GM21528 (cell line): Measurements from ENCODE around the gene MEOX1.

Experiments used
- ATAC-seq: cut with Tn5 transposase; IDR thresholded peaks from one replicate; pipeline ENCODE4 v1.9.1; 2021; ENCODE audit warnings: mild to moderate bottlenecking, moderate library complexity; ENCODE audit not compliant: unreplicated experiment, low FRiP score

The MEOX1 gene

GRCh38 chr17:43597624-43598356 is 63.9 kb downstream of the MEOX1 start:
- ATAC-seq, result no peak

GRCh38 chr17:43595466-43595865 is 66.3 kb downstream of the MEOX1 start:
- ATAC-seq, result no peak

GRCh38 chr17:43591779-43592562 is 69.8 kb downstream of the MEOX1 start:
- ATAC-seq, result no peak

- no peak for ATAC-seq
Observed at GRCh38 chr17:43591001-43591400, 70.7 kb downstream of the MEOX1 start.
